ENCODE results near the gene DGKQ.
A peak's percentile ranks its signal among the peaks of the same experiment; 100 is the strongest.
"Not testable (repeated sequence)": the region's sequence is repeated elsewhere in the genome, so short reads cannot be mapped to it uniquely, and the experiment has no call there.

The DGKQ gene

DNA sequence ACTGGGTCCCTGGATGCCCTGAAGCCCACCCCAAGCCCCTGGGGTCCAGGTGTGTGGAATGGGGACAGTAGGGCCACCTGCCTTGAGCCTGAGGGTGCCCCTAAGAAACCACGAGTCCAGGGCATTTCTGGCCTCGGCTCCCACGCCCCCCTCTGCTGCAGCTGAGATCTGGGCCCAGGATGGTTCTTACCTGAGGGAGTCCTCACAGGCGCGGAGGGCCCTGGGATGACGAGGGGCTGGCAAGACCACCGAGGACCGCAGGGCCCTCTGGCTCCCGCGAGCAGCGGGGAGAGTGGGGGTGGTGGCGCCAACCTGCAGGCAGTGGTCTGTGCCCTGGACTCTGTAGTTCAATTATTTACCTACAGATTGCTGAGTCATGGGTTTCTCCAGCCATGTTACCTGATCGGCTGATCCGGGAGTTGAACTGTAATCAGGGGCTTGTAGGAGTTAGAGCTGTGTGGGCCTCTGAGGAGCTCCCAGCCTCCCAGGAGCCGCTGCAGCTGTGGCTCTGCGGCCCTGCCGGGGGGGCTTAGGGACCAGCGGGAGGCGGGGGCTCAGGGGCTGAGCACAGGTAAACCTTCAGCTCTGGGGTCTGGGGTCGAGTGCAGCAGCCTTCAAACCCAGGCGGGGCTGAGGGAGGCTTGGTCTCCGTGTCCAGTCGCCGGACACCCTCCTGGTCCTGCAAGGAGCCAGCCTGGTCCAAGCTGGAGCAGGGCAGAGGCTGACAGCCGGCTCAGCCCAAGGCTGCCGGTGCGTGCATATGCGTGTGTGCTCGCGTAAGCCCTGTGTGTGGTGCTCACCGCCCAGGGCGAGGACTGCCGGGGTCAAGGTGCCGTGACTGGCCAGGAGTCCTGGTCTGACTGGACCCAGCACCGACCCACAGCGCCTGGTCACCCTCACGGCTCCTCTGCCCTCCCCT lies 20.0 kb upstream of the DGKQ start, which contains the start of gene SLC26A1:
TSS of gene SLC26A1 (minus strand) at position 294 of the 919 bp plus-strand sequence. CDS start 1,701 bp downstream, outside the sequence.
- no peak for DNase-seq

DNA sequence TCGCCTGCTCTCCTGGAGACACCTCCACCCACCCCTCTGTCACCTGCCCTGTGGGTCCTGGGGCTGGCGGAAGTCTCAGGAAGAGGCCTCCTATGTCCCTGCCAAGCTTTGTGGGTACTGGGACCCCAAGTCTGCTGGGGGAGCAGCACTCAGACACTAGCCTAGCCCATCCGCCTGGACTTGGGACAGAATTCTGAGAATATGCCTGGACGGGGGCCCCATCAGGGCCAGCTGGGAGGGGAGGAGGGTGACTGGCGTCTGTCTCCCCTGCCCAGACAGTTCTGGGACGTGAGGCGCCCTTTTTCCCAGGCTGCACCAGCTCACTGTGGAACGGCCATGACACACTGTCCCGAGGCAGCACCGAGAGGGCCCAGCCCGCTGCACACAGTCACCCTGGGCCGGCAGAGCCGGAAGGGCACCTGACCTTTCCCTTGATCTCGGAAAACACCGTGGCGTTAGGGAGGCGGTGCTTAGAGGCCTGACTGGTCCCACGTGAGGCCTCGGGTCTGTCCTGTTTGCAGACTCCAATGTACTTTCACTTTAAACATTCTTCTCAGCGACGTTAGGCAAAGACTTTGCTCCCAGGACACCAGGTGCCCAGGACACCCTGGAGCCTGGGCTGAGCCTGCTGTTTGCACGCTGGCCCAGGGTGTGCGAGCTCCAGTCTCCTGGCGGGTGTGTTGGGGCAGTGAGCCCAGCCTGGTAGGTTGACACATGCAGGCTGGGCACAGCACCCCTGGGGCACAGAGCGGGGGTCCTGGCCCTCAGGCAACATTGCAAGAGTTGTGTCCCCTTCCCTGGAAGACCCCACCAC lies 19.1 kb upstream of the DGKQ start:
- DNase-seq = no peak

DNA sequence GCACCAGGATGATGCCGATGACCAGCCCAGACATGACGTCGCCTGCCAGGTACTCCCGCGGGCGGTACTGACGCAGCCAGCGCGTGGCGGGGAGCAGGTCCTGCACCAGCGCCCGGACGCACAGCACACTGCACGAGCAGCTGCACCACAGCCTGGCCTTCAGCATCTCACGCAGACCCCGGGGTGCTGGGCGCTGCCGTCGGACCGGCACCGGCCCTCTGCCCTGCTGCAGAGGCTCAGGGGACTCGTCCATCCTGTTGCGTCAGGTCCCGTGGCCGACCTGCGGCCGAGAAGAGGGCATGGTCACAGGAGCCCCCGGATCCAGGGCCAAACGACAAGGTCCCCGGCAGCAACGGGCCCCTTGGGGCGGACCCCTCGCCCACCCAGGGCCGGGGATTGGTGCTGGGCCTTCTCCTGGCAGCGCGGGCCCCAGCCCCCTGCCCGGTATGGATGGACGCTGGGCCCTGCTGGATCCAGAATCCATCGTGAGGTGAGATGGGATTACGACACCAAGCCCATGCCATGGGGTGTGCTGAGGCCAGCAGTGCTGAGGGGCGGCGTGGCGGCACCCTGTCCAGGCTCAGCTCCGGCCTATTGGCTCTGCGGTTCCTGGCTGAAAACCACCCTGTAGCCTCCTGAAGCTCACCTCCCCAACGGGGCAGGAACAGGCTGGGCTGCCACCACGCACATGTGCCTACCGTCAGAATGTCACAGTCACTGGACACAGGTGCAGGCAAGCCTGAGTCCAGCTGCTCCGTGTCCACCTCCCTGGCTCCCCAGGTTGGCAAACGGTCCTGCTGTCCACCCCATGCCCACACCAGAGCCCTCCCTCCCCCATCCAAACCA lies 18.3 kb upstream of the DGKQ start:
- DNase-seq = no peak

DNA sequence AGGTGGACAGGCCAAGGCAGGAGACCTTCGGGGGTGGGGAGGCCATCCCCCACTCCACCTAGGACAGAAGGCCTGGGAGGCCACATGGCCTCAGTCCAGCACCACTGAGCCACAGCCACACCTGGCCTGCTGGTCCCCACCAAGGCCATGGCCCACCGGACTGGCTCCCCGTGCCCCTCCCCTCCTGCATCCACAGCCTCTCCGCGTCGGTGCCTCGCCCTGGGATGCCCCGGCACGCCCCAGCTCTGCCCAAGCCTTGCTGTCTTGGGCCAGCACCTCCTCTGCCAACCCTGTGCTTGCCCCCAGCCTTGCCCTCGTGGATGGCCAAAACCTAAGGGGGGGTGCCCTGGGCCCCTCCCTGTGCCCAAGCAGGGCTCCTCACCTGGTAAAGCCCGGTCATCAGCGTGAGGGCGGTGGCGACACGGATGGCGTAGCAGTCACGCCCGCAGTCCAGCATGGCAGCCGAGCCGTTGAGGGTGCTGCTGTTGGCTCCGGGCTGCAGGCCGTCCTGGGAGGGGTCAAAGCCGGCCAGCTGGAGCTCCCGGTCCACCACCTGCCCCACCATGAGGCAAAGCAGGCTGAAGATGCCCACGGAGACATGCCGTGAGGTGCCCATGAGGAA lies 17.5 kb upstream of the DGKQ start:
- DNase-seq = no peak

DNA sequence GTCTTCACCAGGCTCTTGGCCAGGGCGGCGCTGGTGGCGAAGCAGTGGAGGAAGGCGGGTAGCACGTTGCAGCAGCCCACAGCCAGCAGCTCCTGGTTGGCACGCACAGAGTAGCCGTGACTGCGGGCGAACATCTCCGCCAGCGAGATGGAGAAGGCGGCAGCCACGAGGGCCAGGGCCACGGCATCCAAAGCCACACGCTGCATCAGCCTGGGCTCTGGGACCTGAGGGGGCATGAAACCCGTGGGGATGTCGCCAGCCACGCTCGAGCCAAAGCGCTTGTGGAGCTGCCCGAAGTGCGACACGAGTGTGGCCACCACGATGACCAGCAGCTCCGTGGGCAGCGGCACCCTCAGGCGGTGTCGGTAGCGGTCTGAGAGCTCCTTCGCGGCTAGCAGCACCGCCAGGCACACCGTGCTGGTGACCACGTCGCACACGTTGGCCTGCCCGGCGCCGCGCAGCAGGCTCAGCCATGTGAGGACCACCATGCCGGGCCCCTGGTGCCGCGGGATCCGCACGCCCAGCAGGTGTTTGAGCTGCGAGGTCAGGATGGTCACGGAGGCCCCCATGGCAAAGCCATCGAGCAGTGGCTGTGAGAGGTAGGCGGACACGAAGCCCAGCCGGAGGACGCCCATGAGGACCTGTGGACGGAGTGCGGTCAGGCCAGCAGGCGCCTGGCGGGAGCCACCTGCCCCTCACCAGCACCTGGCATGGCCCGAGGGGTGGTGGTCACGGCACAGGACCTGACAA lies 16.5 kb upstream of the DGKQ start:
- no peak for DNase-seq

DNA sequence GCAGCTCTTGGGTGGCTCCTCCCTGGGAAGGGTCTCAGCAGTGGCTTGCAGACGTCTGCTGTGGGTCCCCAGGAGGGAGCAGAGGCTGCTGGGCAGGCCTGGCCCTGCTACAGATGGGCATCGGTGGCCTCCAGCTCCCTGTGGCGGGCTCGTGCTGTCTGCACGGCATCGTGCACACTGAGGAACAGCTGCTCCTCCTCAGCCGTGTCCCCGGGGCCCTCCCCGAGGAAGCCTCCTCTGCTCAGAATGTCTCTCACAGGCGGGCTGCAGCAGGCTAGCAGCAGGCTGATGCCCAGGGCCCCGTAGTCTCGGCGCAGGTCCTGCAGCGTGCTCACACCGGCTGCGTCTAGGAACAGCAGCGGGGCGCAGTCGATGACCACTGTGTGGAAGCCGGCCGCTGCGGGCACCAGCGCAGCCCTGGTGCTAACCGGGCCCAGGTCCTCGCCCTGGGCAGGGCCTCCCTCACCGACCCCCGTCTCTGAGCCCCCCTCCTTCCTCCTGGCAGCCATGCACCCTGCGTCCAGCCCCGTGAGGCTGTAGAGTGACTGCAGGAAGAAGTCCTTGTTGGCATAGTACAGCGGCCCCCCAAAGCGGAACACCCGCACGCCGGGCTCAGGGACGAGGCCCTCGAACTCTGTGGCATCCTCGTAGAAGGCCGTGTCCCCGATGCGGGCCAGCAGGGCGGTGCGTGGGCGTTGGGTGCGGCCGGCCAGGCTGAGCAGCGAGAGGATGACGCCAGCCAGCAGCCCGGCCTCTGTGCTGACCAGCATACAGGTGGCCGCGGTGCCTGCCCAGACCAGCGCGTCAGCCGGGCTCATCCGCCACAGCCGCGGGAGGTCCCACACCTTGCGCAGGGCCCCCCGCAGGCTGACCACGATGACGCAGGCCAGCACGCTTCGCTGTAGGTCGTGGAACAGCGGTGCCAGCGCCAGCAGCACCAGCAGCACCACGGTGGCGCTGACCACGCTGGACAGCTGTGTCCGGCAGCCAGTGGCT lies 15.7 kb upstream of the DGKQ start:
- no peak for DNase-seq

DNA sequence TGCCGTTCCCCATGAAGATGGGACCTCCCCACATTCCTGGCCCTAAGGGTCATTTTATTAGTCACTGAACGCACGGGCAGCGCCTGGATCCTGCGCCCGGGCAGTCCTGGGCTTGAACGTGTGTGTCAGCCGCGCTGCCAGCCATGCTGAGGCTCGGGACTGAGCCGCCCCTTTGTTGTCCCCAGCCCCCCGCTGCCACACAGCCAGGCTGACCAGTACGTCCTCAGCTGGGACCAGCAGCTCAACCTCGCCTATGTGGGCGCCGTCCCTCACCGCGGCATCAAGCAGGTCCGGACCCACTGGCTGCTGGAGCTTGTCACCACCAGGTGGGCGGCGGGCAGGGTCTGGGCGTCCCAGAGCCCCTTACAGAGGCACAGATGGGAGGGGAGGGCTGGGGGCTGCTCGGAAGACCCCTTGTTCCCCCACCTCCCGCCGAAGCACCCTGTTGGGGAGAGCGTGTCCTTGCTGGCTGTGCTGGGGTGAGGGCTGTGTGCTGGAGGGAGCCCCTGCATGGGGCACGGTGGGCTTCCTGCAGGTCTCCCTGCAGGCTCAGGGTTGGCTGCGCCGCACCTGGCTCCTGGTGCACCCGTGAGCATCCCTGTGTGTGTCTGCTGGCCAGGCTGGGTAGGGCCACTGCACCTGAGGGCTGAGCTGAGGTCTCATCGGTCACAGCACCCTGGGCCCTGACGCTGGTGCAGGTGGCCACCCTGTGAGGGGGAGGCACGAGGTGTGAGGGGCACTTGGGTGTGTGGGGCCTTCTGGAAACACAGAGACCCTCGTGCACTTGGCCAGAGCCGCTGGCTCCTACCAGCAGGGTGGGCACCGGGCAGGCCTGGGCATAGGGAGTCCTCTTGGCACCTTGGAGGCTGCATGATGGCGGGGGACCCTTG lies 14.5 kb upstream of the DGKQ start:
- DNase-seq = no peak

DNA sequence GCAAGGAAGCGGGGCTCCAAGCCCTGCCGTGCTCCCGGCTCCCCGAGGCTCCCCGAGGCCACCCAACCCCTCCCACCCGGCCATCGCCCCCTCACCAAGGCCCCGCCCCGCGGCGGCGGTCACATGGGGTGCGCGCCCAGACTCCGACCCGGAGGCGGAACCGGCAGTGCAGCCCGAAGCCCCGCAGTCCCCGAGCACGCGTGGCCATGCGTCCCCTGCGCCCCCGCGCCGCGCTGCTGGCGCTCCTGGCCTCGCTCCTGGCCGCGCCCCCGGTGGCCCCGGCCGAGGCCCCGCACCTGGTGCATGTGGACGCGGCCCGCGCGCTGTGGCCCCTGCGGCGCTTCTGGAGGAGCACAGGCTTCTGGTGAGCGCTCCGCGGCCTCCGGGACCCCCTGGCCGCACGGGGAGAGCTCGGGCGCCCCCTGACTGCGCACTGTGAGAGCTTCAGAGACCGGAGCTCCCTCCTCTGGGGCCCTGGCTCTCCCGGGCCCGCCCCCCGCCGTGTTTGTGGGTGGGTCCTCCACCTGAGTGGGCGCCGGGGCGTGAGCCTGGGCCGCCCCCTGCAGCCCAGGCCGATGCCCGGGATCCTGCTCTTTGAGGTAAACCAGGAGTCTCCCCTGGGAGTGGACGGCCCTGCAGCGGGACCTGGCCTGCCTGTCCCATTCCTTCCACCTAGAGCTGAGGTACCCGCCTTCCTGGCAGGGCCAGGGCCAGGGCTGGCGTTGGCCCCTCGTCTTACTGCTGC lies 13.7 kb upstream of the DGKQ start, which contains the start of gene IDUA:
TSS of gene IDUA (plus strand) at position 166 of the 745 bp plus-strand sequence. CDS start at position 207, 41 bp downstream.
- peak; percentile 82 for DNase-seq

DNA sequence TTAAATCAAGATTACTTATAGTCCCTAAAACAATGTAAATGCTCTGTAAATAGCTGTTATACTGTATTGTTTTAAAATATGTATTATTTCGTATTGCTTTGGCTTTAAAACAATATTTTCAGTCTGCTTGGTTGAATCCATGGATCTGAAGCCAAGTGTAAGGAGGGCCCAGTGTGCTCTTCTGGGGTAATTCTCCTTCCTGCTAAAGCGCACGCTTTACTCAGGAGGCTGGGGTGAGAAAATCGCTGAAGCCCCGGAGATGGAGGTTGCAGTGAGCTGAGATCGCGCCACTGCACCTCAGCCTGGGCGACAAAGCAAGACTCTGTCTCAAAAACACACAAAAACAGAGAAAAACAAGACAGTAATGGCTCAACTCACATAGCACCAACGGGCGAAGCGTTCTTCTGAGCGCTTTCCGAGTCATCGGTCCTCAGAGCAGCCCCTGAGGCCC lies 13.1 kb upstream of the DGKQ start:
- no peak for DNase-seq

DNA sequence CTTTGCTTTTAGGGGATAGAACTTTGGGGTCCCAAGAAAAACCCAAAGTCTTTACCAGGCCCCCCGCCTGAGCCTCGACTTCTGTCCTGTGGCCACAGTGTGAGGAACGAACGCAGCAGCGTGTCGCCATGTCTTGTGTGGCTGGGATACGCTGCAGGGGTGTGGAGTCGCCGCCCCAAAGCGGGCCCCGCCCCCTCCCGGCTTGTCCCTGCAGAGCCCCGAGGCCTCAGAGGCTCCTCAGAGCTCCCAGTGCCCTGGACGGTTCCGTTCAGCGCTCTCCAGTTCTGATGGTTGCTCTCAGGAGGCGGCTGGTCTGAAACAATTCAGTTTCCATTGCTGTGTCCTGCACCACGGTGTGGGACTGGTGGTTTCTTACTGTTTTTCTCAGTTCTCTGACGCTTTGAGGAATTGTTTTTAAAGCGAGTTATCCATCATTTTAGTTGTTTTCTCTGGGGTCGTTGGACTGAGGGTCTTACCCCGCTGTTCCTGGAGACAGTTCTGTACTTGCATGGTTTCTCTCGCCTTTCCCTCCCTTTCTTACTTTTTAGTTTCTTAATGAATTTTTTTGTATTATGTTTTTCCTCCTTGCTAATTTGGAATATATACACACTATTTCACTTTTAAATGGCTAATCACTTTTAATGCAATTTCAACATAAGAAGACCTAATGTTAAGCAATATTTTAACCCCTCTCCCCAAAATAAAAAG lies 11.9 kb upstream of the DGKQ start:
- peak; percentile 72 for DNase-seq

DNA sequence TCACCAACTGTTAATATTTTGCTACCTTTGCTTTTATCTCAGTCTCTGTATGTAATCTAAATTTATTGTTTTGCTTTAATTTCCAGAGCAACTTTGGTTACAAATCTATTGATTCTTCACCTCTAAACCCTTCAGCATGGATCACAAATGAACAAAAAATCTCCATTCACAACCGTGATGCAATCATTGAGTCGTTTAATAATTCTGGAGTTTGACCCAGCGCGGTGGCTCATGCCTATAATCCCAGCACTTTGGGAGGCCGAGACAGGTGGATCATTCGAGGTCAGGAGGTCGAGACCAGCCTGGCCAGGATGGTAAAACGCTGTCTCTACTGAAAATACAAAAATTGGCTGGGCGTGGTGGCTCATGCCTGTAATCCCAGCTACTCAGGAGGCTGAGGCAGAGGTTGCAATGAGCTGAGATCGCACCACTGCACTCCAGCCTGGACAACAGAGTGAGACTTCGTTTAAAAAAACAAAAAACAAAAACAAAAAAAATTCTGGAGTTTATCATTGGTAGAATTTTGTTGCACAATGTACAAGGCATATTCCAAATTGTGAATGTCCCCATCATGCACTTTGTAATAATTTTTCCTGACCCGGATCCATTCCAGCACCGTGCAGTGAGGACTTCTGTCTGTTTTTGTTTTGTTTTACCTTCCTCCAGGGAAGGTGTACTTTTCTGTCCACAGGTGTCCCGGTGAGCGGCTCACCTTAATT lies 11.1 kb upstream of the DGKQ start:
- DNase-seq = no peak

DNA sequence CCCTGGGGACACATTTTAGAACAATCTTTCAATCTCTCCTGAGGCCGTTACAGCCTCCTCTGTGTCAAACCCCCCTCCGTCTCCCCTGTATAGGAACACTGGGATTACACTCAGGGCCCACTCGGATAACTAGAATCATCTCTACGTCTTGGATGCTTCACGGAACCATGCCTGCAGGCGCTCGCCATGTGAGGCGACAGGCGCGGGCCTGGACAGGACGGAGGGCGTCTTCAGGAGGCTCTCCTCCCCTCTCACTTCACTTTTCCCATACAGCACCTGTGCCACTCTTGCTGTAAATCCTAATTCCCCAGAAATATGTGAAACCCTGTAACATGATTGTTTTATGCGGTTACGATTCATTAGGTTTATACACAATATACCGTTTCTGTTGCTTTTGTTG lies 9.4 kb upstream of the DGKQ start:
- DNase-seq = no peak

DNA sequence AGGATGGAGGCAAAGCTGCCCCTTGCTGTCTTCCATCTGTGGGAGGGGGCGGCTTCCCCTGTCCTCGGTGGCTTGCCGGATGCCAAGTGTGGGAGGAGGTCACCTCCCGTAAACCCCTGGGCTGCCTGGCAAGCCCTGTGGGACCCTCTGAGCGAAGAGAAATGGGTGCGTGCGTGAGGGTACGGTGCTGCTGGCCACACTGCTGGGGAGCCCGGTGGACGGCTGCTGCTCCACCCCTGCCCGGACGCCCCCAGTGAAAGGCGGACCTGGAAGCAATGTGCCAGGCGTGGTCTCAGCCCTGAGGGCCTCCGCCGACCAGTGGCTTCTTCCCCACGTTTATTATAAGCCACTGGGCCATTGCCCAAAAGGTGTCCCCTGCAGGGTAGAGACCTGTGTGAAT lies 8.9 kb upstream of the DGKQ start:
- no peak for DNase-seq

DNA sequence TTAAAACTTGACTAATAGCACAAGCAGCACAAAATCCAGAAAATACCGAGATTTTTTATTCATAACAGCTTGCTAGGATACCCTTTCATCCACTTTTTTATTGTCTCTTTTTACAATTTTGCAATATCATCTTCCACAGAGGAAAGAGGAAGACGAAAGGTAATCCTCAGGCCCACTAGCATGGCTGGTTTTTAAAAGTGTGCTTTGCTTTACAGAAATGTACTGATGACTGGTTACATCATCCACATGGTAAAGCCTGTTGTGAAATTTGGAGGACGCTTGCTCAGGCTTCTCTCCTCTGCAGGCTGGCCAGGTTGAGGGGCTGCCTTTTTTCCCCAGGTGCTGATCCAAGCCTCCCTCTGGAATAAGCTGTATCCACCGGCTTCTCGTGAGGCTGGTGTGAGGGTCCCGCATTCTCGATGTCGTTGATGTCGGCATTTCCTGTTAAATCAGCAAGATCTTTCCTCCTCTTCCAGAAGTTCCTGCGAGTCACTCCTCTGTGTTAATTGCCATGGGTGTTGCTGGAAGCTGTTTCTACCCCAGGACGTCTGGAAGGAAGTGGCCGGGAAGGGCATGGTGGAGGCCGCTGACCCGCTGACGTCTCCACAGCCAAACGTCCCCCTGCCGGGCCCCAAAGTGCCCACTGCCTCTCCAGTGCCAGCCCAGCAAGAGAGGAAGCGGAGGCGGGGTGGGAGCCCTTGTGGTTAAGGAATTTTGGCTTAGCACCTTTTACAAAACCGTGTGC lies 5.8 kb upstream of the DGKQ start:
- DNase-seq = no peak

DNA sequence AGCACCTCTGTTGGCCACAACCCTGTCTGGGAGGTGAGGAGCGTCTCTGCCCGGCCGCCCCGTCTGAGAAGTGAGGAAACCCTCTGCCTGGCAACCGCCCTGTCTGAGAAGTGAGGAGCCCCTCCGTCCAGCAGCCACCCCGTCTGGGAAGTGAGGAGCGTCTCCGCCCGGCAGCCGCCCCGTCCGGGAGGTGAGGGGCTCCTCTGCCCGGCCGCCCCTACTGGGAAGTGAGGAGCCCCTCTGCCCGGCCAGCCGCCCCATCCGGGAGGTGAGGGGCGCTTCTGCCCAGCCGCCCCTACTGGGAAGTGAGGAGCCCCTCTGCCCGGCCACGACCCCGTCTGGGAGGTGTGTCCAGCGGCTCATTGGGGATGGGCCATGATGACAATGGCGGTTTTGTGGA lies 2.6 kb upstream of the DGKQ start:
- DNase-seq = not testable (repeated sequence)

DNA sequence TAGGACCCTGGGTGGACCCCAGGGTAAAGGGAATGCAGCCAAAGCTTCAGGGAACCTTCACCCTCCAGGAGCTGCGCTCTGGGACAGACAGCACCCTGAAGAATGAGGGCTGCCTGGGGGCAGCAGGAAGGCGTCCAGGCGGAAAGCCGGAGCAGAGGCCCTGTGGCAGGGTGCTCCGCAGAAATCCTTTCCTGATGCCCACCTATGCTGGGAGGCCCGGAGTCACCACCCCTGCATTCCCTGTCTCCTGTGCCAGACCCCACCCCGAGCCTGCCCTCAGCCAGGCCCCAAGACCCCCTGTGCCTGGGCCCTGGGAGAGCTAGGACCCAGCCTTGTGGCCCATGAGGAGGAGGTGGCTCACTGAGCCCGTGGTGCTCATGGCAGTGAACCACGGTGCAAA lies 1.3 kb upstream of the DGKQ start:
- no peak for DNase-seq
